Body of pancreas (tissue), 4 donors: ENCODE data around the gene ACER3. TPM values are rescaled to one million over a fixed set of nuclear protein-coding genes. Genes with fewer than 3 reads are reported as not detected.

ENCODE experiments used
- ATAC-seq: fragments of 150-250 bp; one replicate; pipeline ENCODE4 v1.9.1; 2016
- DNase-seq, 4 donors: peaks; one replicate each; pipeline ENCODE4 v3.0.0-alpha.2; 2019
- H3K27ac ChIP-seq, 4 donors: fragments of 200-600 bp; sonication (generic); 1 replicate in 3 of 4; 2 replicates in 1 of 4; pipeline versions ENCODE4 v1.5.1 to v1.6.1; 2016 to 2019; ENCODE audit warnings: mild to moderate bottlenecking in 1 of 4, mixed read lengths in 1 of 4, moderate library complexity in 1 of 4
- H3K27me3 ChIP-seq, 2 donors: fragments of 200-600 bp; sonication (generic); one replicate each; pipeline ENCODE4 v1.6.0; 2016; ENCODE audit warnings: mild to moderate bottlenecking in 1 of 2
- H3K36me3 ChIP-seq, 2 donors: fragments of 200-600 bp; sonication (generic); replicated peaks in 1 of 2; 2 replicates each; pipeline ENCODE4 v1.5.1; 2016; ENCODE audit warnings: low read depth in 2 of 2; ENCODE audit not compliant: insufficient read depth in 1 of 2
- H3K4me1 ChIP-seq: fragments of 200-600 bp; sonication (generic); one replicate; pipeline ENCODE4 v1.6.0; 2016
- H3K4me3 ChIP-seq, 2 donors: fragments of 200-600 bp; sonication (generic); 1 replicate in 1 of 2; 2 replicates in 1 of 2; pipeline ENCODE4 v1.5.1; 2016 to 2019
- H3K9me3 ChIP-seq, 3 donors: fragments of 200-600 bp; sonication (generic); 1 replicate in 2 of 3; 2 replicates in 1 of 3; pipeline ENCODE4 v1.5.1; 2016
- POLR2A ChIP-seq, 3 donors: fragments of 450-650 bp; IDR thresholded peaks; one replicate each; pipeline ENCODE4 v1.6.1; 2016; ENCODE audit warnings: antibody characterized with exemption in 3 of 3, mild to moderate bottlenecking in 2 of 3
- WGBS, 2 donors: methylation state at CpG; one replicate each; pipeline ENCODE4 v1.1.5; 2017; 5-methylcytosine and 5-hydroxymethylcytosine counted together
- intact Hi-C: fragments of 100-400 bp; cut with DNase I; formaldehyde crosslinking; loops from one replicate; pipeline ENCODE4 v1.15.1; 2023
- total RNA-seq, 2 donors: library from RNA; depleted of rRNA; stranded (reverse); fragments of >200 nt; gene quantifications; one replicate each; pipeline ENCODE4 v1.1.0, GENCODE V29; 2016
- TF ChIP-seq, protein P1 (sequence below), 7 experiments: fragments of 450-650 bp in 4 of 7; fragments of 200-600 bp in 3 of 7; sonication (generic) in 3 of 7; IDR thresholded peaks; one replicate each; pipeline ENCODE4 v1.5.1; 2016 to 2019; ENCODE audit warnings: antibody characterized with exemption in 7 of 7

ACER3 gene
- total RNA-seq, 2 donors from 2014 or later = 4.6 to 5.2 TPM

DNA sequence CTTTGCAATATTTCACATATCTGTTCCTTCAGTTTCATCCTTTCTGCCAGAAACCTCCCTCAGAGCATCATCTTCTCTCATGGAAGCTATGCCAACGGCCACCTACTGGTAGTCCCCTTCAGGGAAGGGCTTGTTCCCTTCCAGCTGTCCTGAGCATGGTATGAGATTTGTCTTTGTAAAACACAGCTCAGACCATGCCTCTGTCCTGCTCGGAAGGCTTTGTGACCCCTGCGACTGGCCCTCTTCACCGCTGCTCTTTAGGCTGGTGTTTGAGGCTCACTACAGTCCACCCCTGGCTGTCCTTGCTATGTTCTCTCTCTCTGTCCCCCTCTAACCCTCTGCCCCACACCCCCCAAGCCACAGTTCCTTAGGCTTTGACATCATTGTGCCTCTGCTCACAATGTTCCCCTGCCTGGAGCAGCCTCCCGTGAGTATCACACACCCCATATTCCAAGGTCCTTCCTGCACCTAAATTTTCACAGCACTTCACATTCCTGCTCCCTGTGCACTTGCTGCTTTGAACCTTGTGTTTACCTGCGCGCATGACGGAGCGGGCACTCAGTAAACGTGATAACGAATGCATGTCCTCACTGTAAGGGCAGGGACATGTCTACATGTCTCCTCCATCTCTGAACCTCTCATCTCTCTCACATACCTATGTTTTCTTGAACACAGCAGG is 24.0 kb upstream of the ACER3 start:
- H3K27ac ChIP-seq = peak overlapping the region in 3 of 4 donors; percentile 12 to 45 (median 30)
- H3K36me3 ChIP-seq = no peaks in the 10 kb centered on the region
- H3K9me3 ChIP-seq = no peaks in the 10 kb centered on the region
- no peak for TF ChIP-seq POLR2A (IDR thresholded peaks at IDR 0.05)
- TF ChIP-seq, protein P1, sequence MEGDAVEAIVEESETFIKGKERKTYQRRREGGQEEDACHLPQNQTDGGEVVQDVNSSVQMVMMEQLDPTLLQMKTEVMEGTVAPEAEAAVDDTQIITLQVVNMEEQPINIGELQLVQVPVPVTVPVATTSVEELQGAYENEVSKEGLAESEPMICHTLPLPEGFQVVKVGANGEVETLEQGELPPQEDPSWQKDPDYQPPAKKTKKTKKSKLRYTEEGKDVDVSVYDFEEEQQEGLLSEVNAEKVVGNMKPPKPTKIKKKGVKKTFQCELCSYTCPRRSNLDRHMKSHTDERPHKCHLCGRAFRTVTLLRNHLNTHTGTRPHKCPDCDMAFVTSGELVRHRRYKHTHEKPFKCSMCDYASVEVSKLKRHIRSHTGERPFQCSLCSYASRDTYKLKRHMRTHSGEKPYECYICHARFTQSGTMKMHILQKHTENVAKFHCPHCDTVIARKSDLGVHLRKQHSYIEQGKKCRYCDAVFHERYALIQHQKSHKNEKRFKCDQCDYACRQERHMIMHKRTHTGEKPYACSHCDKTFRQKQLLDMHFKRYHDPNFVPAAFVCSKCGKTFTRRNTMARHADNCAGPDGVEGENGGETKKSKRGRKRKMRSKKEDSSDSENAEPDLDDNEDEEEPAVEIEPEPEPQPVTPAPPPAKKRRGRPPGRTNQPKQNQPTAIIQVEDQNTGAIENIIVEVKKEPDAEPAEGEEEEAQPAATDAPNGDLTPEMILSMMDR (IDR thresholded peaks at IDR 0.05) = no peak
- WGBS, 2 donors = 48 to 56% methylated on average over 11 of the region's 11 CpGs
- no peaks in the 10 kb centered on the region for H3K27me3 ChIP-seq
- ATAC-seq (peak; percentile 27), DNase-seq (no peak)
- peaks cover 30% of the 10 kb centered on the region for H3K4me1 ChIP-seq
- intact Hi-C loops = no loop called here
- no peak overlapping the region for H3K4me3 ChIP-seq

DNA sequence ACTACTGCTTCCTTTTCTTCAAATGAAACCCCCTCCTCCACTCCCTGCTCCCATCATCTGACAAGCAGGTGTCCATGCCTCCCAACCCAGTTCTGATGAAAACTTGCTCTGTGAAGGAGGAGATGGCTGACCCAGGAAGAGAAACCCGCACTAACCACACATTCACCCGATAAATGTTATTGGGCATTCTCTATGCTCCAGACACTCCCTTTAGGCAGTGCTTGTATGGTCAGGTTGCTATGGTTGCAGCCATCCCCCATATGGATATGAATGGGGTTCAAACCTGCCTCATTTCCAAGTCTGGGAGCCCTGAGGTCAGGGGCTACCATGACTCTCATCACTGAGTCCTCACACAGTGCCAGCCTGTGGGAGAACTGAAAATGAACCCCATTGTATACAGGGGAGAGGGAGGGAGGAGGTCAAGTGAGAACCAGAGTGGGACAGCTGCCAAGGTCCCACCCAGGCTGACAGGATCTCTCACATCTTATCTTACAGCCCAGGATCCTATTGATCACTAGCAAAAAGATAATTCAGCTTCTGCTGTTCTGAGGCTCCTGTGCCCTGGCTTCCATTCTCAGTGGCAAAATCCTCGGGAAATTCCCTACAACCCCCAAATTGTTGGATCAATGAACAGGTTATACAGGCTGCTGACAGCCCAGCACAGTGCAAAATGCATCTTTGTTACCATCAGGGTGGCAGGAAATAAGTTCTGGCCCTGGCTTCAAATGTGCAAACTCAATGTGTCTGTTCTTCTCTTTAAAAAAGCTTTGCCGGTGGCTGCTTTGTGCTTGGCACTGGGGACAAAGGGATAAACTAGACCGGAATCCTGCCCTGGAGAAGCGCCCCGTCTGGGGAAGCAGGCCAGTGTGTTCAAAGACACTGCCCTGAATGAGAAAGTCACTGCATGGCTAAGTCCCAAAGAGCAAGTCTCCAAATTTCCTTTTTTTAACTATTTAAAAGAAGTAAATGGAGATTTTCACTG is 22.7 kb upstream of the ACER3 start:
- Histone ChIP-seq H3K4me3 (no peak overlapping the region), H3K4me1 (peaks cover 30% of the 10 kb centered on the region), H3K36me3 (no peaks in the 10 kb centered on the region), H3K27me3 (no peaks in the 10 kb centered on the region), H3K9me3 (no peaks in the 10 kb centered on the region), H3K27ac (peak overlapping the region in 2 of 4 donors; percentile 21 to 22)
- DNase-seq = no peak
- WGBS, 2 donors = 56 to 65% methylated on average over 7 of the region's 7 CpGs
- intact Hi-C loops = no loop called here
- ATAC-seq = peak; percentile 58
- TF ChIP-seq, protein P1 (IDR thresholded peaks at IDR 0.05) = no peak
- TF ChIP-seq POLR2A (IDR thresholded peaks at IDR 0.05) = no peak

DNA sequence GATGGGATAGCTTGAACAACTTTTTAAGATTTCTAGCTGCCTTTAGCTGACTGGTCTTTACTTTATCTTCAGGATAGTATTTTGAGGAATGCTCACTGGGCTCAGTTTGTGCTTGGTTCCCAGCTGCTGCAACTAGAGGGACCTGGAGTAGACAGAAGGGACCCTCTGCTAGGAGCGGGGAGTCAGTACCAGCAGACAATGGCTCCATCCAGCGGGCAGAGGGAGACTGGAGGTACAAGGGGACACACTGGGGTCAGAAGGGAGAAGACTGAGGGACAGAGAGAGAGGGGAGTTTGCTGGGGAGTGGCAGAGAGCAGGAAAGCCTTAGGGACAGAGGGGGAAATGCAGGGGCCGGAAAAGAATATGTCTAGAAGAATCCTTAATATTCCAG is 22.0 kb upstream of the ACER3 start:
- intact Hi-C loops = no loop called here
- Histone ChIP-seq H3K36me3 (no peaks in the 10 kb centered on the region), H3K27me3 (no peaks in the 10 kb centered on the region), H3K27ac (peak overlapping the region in 2 of 4 donors; percentile 21 to 22), H3K4me1 (peaks cover 30% of the 10 kb centered on the region), H3K9me3 (no peaks in the 10 kb centered on the region), H3K4me3 (no peak overlapping the region)
- no peak for TF ChIP-seq POLR2A (IDR thresholded peaks at IDR 0.05)
- TF ChIP-seq, protein P1 (IDR thresholded peaks at IDR 0.05) = no peak
- DNase-seq = no peak
- ATAC-seq = no peak
- WGBS, 2 donors = 75 to 79% methylated on average over 3 of the region's 3 CpGs

DNA sequence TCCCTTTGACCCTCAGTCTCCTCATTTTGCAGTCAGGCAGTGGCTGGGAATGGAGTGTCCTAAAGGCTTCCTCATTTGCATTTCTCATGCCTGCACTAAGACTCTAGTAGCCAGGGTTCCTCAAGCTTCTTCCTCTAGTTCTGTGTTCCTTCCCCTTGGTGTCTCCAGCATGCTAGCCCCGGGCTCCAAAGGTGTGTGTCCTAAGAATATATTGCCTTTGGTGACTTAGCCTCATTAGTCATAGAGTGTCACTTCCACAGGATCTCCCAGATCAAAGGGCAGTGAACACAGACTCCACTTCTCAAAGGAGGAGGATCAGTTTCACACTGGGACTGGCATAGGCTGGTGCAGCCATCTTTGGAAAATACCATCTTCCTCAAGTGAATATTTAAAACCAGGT is 21.4 kb upstream of the ACER3 start:
- Histone ChIP-seq H3K27ac (no peak overlapping the region), H3K4me1 (peaks cover 30% of the 10 kb centered on the region), H3K4me3 (no peak overlapping the region), H3K27me3 (no peaks in the 10 kb centered on the region), H3K9me3 (no peaks in the 10 kb centered on the region), H3K36me3 (no peaks in the 10 kb centered on the region)
- WGBS, 2 donors = 18 to 31% methylated on average over 1 of the region's 1 CpG
- intact Hi-C loops = no loop called here
- DNase-seq = no peak
- ATAC-seq = no peak
- TF ChIP-seq POLR2A (IDR thresholded peaks at IDR 0.05) = no peak
- TF ChIP-seq, protein P1 (IDR thresholded peaks at IDR 0.05) = no peak
